Neural progenitor cell (in vitro differentiated cells): ENCODE data around the gene TGFBR3. TPM values are rescaled to one million over a fixed set of nuclear protein-coding genes. Genes with fewer than 3 reads are reported as not detected.

Experiments used
- DNase-seq: peaks from one replicate; pipeline ENCODE4 v3.0.0-alpha.2; 2016; ENCODE audit warnings: low spot score
- H2AFZ ChIP-seq: fragments of 200-600 bp; sonication (generic); replicated peaks from 2 replicates; pipeline ENCODE4 v1.6.1; 2016; ENCODE audit warnings: antibody characterized with exemption
- H3F3A ChIP-seq: fragments of 200-600 bp; sonication (generic); 2 replicates; pipeline ENCODE4 v1.6.1; 2016; ENCODE audit warnings: antibody characterized with exemption, low read depth
- H3K27ac ChIP-seq: fragments of 200-600 bp; sonication (generic); 2 replicates; pipeline ENCODE4 v1.5.1; 2016; ENCODE audit warnings: mild to moderate bottlenecking
- H3K27me3 ChIP-seq: fragments of 200-600 bp; sonication (generic); 2 replicates; pipeline ENCODE4 v1.6.1; 2016; ENCODE audit warnings: mild to moderate bottlenecking, moderate library complexity
- H3K36me3 ChIP-seq: fragments of 200-600 bp; sonication (generic); 2 replicates; pipeline ENCODE4 v1.5.1; 2016
- H3K4me1 ChIP-seq: fragments of 200-600 bp; sonication (generic); 2 replicates; pipeline ENCODE4 v1.6.1; 2016; ENCODE audit warnings: mixed run types
- H3K4me2 ChIP-seq: fragments of 200-600 bp; sonication (generic); 2 replicates; pipeline ENCODE4 v1.6.1; 2016
- H3K4me3 ChIP-seq: fragments of 200-600 bp; sonication (generic); 2 replicates; pipeline ENCODE4 v1.5.1; 2016
- H3K79me2 ChIP-seq: fragments of 200-600 bp; sonication (generic); 2 replicates; pipeline ENCODE4 v1.6.1; 2016; ENCODE audit warnings: low read depth
- H3K9ac ChIP-seq: fragments of 200-600 bp; sonication (generic); 2 replicates; pipeline ENCODE4 v1.6.1; 2016
- H3K9me3 ChIP-seq: fragments of 200-600 bp; sonication (generic); 2 replicates; pipeline ENCODE4 v1.5.1; 2016; ENCODE audit warnings: low read depth
- H4K20me1 ChIP-seq: fragments of 200-600 bp; sonication (generic); 2 replicates; pipeline ENCODE4 v1.6.1; 2016; ENCODE audit warnings: low read depth
- H3K27ac Mint-ChIP-seq: 3 replicates; pipeline ENCODE4 v1.8.0; 2021; ENCODE audit warnings: mixed read lengths
- H3K27me3 Mint-ChIP-seq: 2 replicates; pipeline ENCODE4 v1.8.0; 2022; ENCODE audit warnings: low read depth, mild to moderate bottlenecking, inconsistent platforms, moderate library complexity, mixed read lengths; ENCODE audit not compliant: insufficient read depth
- H3K36me3 Mint-ChIP-seq: 3 replicates; pipeline ENCODE4 v1.8.0; 2021; ENCODE audit warnings: mixed read lengths
- H3K4me1 Mint-ChIP-seq: 3 replicates; pipeline ENCODE4 v1.8.0; 2021; ENCODE audit warnings: mixed read lengths
- H3K4me3 Mint-ChIP-seq: 3 replicates; pipeline ENCODE4 v1.8.0; 2021; ENCODE audit warnings: mild to moderate bottlenecking, moderate library complexity, mixed read lengths
- H3K9me3 Mint-ChIP-seq: 3 replicates; pipeline ENCODE4 v1.8.0; 2020; ENCODE audit warnings: mixed read lengths
- CTCF ChIP-seq: fragments of 200-600 bp; sonication (generic); IDR thresholded peaks from 2 replicates; pipeline ENCODE4 v1.5.1; 2017; ENCODE audit warnings: antibody characterized with exemption, mild to moderate bottlenecking
- EZH2 ChIP-seq: fragments of 200-600 bp; sonication (generic); IDR thresholded peaks from 2 replicates; pipeline ENCODE4 v1.6.1; 2017; ENCODE audit warnings: antibody characterized with exemption, mild to moderate bottlenecking, moderate library complexity
- EZH2phosphoT487 ChIP-seq: fragments of 200-600 bp; sonication (generic); IDR thresholded peaks from 2 replicates; pipeline ENCODE4 v1.6.1; 2017; ENCODE audit warnings: antibody characterized with exemption
- total RNA-seq: library from RNA; depleted of rRNA; stranded (reverse); fragments of >200 nt; gene quantifications from 2 replicates; pipeline ENCODE4 v1.2.3, GENCODE V29; 2015; ENCODE audit warnings: low replicate concordance

TGFBR3 gene
- total RNA-seq, 1 donor from 2014 or later, result 11.8 TPM

DNA sequence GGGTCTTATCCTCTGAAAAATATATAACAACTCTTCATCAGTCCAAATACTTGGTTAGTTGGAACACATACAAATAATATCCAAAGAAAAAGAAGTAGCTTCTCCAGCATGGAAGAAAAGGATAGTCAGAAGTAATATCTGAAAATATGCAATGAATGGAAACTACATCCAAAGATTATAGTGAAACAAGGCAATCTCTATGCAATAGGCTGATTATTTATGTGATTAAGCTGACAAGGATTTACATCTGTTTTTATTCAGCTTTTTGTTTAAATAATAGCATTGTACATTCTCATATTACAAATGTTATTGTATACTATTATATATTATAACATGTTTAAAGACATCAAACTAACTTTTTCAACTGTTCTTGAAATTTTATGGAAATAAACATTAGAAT is 15.3 kb upstream of the TGFBR3 start:
- Histone ChIP-seq H3K79me2 (no peaks in the 10 kb centered on the region), H3K4me1 (peaks cover 7% of the 10 kb centered on the region), H3K27ac (no peak overlapping the region), H3K4me2 (no peak overlapping the region), H3K4me3 (no peak overlapping the region), H3K27me3 (no peaks in the 10 kb centered on the region), H3K36me3 (no peaks in the 10 kb centered on the region), H2AFZ (no peak overlapping the region), H3K9me3 (no peaks in the 10 kb centered on the region), H4K20me1 (no peaks in the 10 kb centered on the region), H3F3A (no peaks in the 10 kb centered on the region), H3K9ac (no peak overlapping the region)
- H3K4me1 Mint-ChIP-seq, result peaks cover 3% of the 10 kb centered on the region
- TF ChIP-seq EZH2phosphoT487 (no peak), EZH2 (no peak), CTCF (no peak)
- H3K36me3 Mint-ChIP-seq, result no peaks in the 10 kb centered on the region
- H3K27me3 Mint-ChIP-seq, result peaks cover 4% of the 10 kb centered on the region
- no peaks in the 10 kb centered on the region for H3K9me3 Mint-ChIP-seq
- DNase-seq, result no peak
- no peak overlapping the region for H3K27ac Mint-ChIP-seq
- no peak overlapping the region for H3K4me3 Mint-ChIP-seq

DNA sequence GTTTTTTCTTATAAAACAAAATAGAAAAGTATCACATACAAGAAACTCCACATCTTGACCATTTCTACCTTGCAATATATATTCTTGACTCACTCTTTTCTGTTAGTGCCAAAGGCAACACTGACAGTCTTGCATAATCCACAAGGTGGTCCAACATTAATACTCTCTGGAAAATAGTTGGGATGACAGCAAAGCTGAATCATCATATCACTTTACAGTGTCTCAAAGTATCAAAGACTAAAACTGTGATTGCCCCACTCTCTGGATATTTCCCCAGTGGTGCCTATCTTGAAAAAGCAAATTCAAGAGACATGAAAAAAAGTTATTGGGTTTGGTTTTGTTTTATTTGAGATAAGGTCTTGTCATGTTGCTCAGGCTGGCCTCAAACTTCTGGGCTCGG is 14.6 kb upstream of the TGFBR3 start:
- no peak overlapping the region for H3K4me2 ChIP-seq
- H3K36me3 ChIP-seq, result no peaks in the 10 kb centered on the region
- peaks cover 3% of the 10 kb centered on the region for H3K4me1 Mint-ChIP-seq
- H3K9me3 Mint-ChIP-seq, result no peaks in the 10 kb centered on the region
- H4K20me1 ChIP-seq, result no peaks in the 10 kb centered on the region
- H3K4me3 ChIP-seq, result no peak overlapping the region
- no peaks in the 10 kb centered on the region for H3K9me3 ChIP-seq
- no peak overlapping the region for H3K27ac ChIP-seq
- TF ChIP-seq CTCF (no peak), EZH2 (no peak), EZH2phosphoT487 (no peak)
- H3F3A ChIP-seq, result no peaks in the 10 kb centered on the region
- H3K4me3 Mint-ChIP-seq, result no peak overlapping the region
- no peaks in the 10 kb centered on the region for H3K27me3 ChIP-seq
- peaks cover 7% of the 10 kb centered on the region for H3K4me1 ChIP-seq
- H2AFZ ChIP-seq, result no peak overlapping the region
- no peak overlapping the region for H3K27ac Mint-ChIP-seq
- no peak overlapping the region for H3K9ac ChIP-seq
- no peaks in the 10 kb centered on the region for H3K36me3 Mint-ChIP-seq
- no peak for DNase-seq
- H3K27me3 Mint-ChIP-seq, result peaks cover 4% of the 10 kb centered on the region
- no peaks in the 10 kb centered on the region for H3K79me2 ChIP-seq

GRCh38 chr1:91897016-91897415 is 11.1 kb upstream of the TGFBR3 start:
- no peaks in the 10 kb centered on the region for H3F3A ChIP-seq
- no peak overlapping the region for H3K27ac ChIP-seq
- H3K27me3 ChIP-seq, result no peaks in the 10 kb centered on the region
- H3K4me1 Mint-ChIP-seq, result peaks cover 10% of the 10 kb centered on the region
- no peaks in the 10 kb centered on the region for H3K36me3 ChIP-seq
- DNase-seq, result no peak
- no peak overlapping the region for H3K4me3 ChIP-seq
- H3K4me1 ChIP-seq, result peaks cover 12% of the 10 kb centered on the region
- no peaks in the 10 kb centered on the region for H4K20me1 ChIP-seq
- TF ChIP-seq EZH2, result no peak
- peak; percentile 26 for TF ChIP-seq CTCF
- no peak overlapping the region for H3K4me3 Mint-ChIP-seq
- no peak overlapping the region for H3K27ac Mint-ChIP-seq
- H3K79me2 ChIP-seq, result no peaks in the 10 kb centered on the region
- H3K4me2 ChIP-seq, result peak overlapping the region; percentile 29
- no peak overlapping the region for H2AFZ ChIP-seq
- no peaks in the 10 kb centered on the region for H3K36me3 Mint-ChIP-seq
- H3K9ac ChIP-seq, result no peak overlapping the region
- H3K27me3 Mint-ChIP-seq, result no peaks in the 10 kb centered on the region
- peaks cover 4% of the 10 kb centered on the region for H3K9me3 Mint-ChIP-seq
- H3K9me3 ChIP-seq, result no peaks in the 10 kb centered on the region
